K562 (cell line): ENCODE data around the gene NPB. TPM values are rescaled to one million over a fixed set of nuclear protein-coding genes. Genes with fewer than 3 reads are reported as not detected.

Experiments
- BDP1 ChIP-seq: IDR thresholded peaks from 3 replicates; pipeline ENCODE4 v1.6.1; 2011; ENCODE audit not compliant: insufficient read length, insufficient read depth
- BRCA1 ChIP-seq, 2 experiments: fragments of 450-650 bp in 1 of 2; sonication (generic) in 1 of 2; formaldehyde crosslinking in 1 of 2; IDR thresholded peaks; 2 replicates each; pipeline versions ENCODE4 v1.5.0 to v1.6.1; 2017 to 2020; ENCODE audit warnings: mild to moderate bottlenecking in 1 of 2, missing genetic modification reagents in 1 of 2
- CBFA2T2 ChIP-seq: fragments of 450-650 bp; conservative IDR thresholded peaks from 2 replicates; pipeline ENCODE4 v1.6.1; 2017; ENCODE audit warnings: mild to moderate bottlenecking
- DDX20 ChIP-seq: fragments of 450-650 bp; IDR thresholded peaks from 2 replicates; pipeline ENCODE4 v1.6.1; 2016; ENCODE audit warnings: missing genetic modification characterization, low read depth, mild to moderate bottlenecking, missing compliant biosample characterization, moderate library complexity
- KDM1A ChIP-seq, 2 experiments: fragments of 450-650 bp; IDR thresholded peaks; 2 replicates each; pipeline ENCODE4 v1.6.1; 2016; ENCODE audit warnings: mild to moderate bottlenecking in 2 of 2
- MTA2 ChIP-seq: fragments of 450-650 bp; IDR thresholded peaks from 2 replicates; pipeline ENCODE4 v1.6.1; 2016; ENCODE audit warnings: low read depth
- TBP ChIP-seq: optimal IDR thresholded peaks from 2 replicates; pipeline ENCODE3; 2011; ENCODE audit warnings: low read depth, low read length, improper control_type of control experiment
- ZBTB8A ChIP-seq: fragments of 450-650 bp; IDR thresholded peaks from 2 replicates; pipeline ENCODE4 v1.6.1; 2018; ENCODE audit warnings: mild to moderate bottlenecking, moderate library complexity; ENCODE audit not compliant: partially characterized antibody
- ZNF239 ChIP-seq: fragments of 250-450 bp; sonication (Bioruptor Pico); IDR thresholded peaks from 2 replicates; pipeline ENCODE4 v1.4.0; 2020; ENCODE audit warnings: mild to moderate bottlenecking
- polyA plus RNA-seq, 8 experiments: library from polyadenylated mRNA; depleted of rRNA in 4 of 8; stranded (reverse) in 5 of 8; unstranded in 3 of 8; fragments of >200 nt; fragmentation: Nextera tagmentation in 2 of 8; fragmentation: Illumina TruSeq in 1 of 8; extraction: Ambion mirVana in 2 of 8; extraction: Trizol in 1 of 8; gene quantifications; 2 replicates each; pipeline versions ENCODE4 v1.2.1 to v1.2.3, GENCODE V29; 2011 to 2014; ENCODE audit warnings: inconsistent platforms in 1 of 8, missing spikeins in 1 of 8
- total RNA-seq, 7 experiments: library from RNA; depleted of rRNA in 6 of 7; stranded (reverse); fragments of >200 nt in 6 of 7; fragmentation: Illumina TruSeq in 2 of 7; extraction: Trizol in 2 of 7; gene quantifications; 2 replicates each; pipeline versions ENCODE4 v1.2.1 to v1.2.3, GENCODE V29; 2011 to 2021; ENCODE audit warnings: low replicate concordance in 1 of 7
- TF ChIP-seq, protein P1 (sequence below): fragments of 250-450 bp; sonication (Bioruptor Pico); IDR thresholded peaks from 2 replicates; pipeline ENCODE4 v1.5.0; 2021
- TF ChIP-seq, protein P2 (sequence below): fragments of 450-650 bp; IDR thresholded peaks from 2 replicates; pipeline ENCODE4 v1.6.1; 2016; ENCODE audit warnings: low read depth
- TF ChIP-seq, protein P3 (sequence below), 2 experiments: fragments of 450-650 bp in 1 of 2; sonication (generic) in 1 of 2; formaldehyde crosslinking; conservative IDR thresholded peaks; 2 replicates each; pipeline versions ENCODE4 v1.4.0 to v1.8.1; 2020 to 2022; ENCODE audit warnings: mild to moderate bottlenecking in 1 of 2, missing genetic modification reagents in 1 of 2
- TF ChIP-seq, protein P4 (sequence below), 2 experiments: fragments of 450-650 bp; IDR thresholded peaks; 2 replicates each; pipeline ENCODE4 v1.6.1; 2016
- TF ChIP-seq, protein P5 (sequence below): fragments of 250-450 bp; sonication (Bioruptor Pico); IDR thresholded peaks from 2 replicates; pipeline ENCODE4 v1.8.0; 2022; ENCODE audit warnings: inconsistent platforms, mild to moderate bottlenecking, moderate library complexity, borderline replicate concordance

Gene NPB
- total and polyA plus RNA-seq, 9 of the 15 experiments (the other 6 are each of a cell fraction or from before 2014, with no cell fraction given) = 0.03 to 0.61 (median 0.14) TPM; not detected in 2

DNA sequence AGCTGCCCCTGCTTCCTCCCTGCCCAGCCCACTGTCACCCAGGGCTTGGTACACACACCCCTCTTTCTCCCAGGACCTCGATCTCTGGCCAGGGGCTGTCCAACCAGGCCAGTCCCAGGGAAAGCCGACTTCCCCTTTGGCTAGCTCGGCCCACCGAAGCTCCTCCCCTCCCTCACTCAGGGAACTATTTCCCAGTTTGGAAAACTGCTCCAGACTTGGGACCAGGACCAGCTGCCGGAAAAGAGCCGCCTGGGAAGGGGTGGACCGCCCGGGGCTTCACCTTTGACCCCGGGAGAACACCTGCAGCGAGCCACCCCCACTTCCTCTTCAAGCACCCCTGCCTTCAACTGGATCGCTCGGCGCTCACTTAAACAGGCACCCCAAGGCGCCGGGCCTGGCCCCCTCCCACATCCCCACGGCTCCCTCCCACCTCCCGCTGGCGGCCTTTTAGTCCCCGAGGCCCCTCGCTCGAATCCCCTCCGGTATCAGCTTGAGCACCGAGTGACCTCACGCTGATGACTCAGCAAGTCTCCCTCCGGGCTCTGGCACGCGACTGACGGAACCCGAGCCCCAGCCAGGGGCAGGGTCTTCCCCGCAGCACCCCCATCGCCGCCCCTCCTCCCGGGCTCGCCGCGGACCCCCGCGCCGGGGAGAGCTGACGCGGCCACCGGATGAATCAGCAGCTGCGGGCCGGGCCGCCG lies 24.6 kb downstream of the NPB start (continued):
- TF ChIP-seq MTA2 (no peak), BDP1 (no peak), KDM1A (IDR thresholded peaks at IDR 0.05) (peak in 1 of 2 experiments; percentile 35; a peak in 1 of 4 replicates), DDX20 (no peak), BRCA1 (IDR thresholded peaks at IDR 0.05) (no peak), BRCA1 (CRISPR knock-in tag; IDR thresholded peaks at IDR 0.05) (no peak), CBFA2T2 (no peak), ZBTB8A (no peak), ZNF239 (CRISPR knock-in tag) (no peak), TBP (peak; percentile 39)
- TF ChIP-seq, protein P1, sequence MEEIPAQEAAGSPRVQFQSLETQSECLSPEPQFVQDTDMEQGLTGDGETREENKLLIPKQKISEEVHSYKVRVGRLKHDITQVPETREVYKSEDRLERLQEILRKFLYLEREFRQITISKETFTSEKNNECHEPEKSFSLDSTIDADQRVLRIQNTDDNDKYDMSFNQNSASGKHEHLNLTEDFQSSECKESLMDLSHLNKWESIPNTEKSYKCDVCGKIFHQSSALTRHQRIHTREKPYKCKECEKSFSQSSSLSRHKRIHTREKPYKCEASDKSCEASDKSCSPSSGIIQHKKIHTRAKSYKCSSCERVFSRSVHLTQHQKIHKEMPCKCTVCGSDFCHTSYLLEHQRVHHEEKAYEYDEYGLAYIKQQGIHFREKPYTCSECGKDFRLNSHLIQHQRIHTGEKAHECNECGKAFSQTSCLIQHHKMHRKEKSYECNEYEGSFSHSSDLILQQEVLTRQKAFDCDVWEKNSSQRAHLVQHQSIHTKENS (CRISPR knock-in tag) = no peak
- TF ChIP-seq, protein P2, sequence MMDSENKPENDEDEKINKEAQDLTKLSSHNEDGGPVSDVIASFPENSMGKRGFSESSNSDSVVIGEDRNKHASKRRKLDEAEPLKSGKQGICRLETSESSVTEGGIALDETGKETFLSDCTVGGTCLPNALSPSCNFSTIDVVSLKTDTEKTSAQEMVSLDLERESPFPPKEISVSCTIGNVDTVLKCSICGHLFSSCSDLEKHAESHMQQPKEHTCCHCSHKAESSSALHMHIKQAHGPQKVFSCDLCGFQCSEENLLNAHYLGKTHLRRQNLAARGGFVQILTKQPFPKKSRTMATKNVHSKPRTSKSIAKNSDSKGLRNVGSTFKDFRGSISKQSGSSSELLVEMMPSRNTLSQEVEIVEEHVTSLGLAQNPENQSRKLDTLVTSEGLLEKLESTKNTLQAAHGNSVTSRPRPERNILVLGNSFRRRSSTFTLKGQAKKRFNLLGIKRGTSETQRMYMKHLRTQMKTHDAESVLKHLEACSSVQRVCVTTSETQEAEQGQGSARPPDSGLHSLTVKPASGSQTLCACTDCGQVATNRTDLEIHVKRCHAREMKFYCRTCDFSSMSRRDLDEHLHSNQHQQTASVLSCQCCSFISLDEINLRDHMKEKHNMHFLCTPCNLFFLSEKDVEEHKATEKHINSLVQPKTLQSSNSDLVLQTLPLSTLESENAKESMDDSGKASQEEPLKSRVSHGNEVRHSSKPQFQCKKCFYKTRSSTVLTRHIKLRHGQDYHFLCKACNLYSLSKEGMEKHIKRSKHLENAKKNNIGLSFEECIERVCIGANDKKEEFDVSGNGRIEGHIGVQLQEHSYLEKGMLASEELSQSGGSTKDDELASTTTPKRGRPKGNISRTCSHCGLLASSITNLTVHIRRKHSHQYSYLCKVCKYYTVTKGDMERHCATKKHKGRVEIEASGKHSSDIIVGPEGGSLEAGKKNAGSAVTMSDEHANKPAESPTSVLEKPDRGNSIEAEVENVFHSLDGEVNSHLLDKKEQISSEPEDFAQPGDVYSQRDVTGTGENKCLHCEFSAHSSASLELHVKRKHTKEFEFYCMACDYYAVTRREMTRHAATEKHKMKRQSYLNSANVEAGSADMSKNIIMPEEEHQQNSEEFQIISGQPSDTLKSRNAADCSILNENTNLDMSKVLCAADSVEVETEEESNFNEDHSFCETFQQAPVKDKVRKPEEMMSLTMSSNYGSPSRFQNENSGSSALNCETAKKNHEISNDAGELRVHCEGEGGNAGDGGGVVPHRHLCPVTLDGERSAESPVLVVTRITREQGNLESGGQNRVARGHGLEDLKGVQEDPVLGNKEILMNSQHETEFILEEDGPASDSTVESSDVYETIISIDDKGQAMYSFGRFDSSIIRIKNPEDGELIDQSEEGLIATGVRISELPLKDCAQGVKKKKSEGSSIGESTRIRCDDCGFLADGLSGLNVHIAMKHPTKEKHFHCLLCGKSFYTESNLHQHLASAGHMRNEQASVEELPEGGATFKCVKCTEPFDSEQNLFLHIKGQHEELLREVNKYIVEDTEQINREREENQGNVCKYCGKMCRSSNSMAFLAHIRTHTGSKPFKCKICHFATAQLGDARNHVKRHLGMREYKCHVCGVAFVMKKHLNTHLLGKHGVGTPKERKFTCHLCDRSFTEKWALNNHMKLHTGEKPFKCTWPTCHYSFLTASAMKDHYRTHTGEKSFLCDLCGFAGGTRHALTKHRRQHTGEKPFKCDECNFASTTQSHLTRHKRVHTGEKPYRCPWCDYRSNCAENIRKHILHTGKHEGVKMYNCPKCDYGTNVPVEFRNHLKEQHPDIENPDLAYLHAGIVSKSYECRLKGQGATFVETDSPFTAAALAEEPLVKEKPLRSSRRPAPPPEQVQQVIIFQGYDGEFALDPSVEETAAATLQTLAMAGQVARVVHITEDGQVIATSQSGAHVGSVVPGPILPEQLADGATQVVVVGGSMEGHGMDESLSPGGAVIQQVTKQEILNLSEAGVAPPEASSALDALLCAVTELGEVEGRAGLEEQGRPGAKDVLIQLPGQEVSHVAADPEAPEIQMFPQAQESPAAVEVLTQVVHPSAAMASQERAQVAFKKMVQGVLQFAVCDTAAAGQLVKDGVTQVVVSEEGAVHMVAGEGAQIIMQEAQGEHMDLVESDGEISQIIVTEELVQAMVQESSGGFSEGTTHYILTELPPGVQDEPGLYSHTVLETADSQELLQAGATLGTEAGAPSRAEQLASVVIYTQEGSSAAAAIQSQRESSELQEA = no peak
- TF ChIP-seq, protein P3, sequence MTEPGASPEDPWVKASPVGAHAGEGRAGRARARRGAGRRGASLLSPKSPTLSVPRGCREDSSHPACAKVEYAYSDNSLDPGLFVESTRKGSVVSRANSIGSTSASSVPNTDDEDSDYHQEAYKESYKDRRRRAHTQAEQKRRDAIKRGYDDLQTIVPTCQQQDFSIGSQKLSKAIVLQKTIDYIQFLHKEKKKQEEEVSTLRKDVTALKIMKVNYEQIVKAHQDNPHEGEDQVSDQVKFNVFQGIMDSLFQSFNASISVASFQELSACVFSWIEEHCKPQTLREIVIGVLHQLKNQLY (CRISPR knock-in tag; conservative IDR thresholded peaks at IDR 0.05) = no peak
- TF ChIP-seq, protein P4, sequence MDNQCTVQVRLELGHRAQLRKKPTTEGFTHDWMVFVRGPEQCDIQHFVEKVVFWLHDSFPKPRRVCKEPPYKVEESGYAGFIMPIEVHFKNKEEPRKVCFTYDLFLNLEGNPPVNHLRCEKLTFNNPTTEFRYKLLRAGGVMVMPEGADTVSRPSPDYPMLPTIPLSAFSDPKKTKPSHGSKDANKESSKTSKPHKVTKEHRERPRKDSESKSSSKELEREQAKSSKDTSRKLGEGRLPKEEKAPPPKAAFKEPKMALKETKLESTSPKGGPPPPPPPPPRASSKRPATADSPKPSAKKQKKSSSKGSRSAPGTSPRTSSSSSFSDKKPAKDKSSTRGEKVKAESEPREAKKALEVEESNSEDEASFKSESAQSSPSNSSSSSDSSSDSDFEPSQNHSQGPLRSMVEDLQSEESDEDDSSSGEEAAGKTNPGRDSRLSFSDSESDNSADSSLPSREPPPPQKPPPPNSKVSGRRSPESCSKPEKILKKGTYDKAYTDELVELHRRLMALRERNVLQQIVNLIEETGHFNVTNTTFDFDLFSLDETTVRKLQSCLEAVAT (IDR thresholded peaks at IDR 0.05) = peak in 1 of 2 experiments; percentile 72; a peak in 1 of 4 replicates
- TF ChIP-seq, protein P5, sequence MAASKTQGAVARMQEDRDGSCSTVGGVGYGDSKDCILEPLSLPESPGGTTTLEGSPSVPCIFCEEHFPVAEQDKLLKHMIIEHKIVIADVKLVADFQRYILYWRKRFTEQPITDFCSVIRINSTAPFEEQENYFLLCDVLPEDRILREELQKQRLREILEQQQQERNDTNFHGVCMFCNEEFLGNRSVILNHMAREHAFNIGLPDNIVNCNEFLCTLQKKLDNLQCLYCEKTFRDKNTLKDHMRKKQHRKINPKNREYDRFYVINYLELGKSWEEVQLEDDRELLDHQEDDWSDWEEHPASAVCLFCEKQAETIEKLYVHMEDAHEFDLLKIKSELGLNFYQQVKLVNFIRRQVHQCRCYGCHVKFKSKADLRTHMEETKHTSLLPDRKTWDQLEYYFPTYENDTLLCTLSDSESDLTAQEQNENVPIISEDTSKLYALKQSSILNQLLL (CRISPR knock-in tag) = no peak
